Ishikawa (cell line): Measurements from ENCODE around the gene DRC3.

Experiments used
- CEBPB ChIP-seq: IDR thresholded peaks from 2 replicates; pipeline ENCODE4 v1.6.1; 2012
- CREB1 ChIP-seq: IDR thresholded peaks from 2 replicates; pipeline ENCODE4 v1.6.1; 2012; ENCODE audit warnings: low read depth
- EGR1 ChIP-seq: IDR thresholded peaks from 2 replicates; pipeline ENCODE4 v1.6.1; 2012
- EP300 ChIP-seq: IDR thresholded peaks from 2 replicates; pipeline ENCODE4 v1.6.1; 2012; ENCODE audit warnings: borderline replicate concordance
- FOXM1 ChIP-seq: IDR thresholded peaks from 2 replicates; pipeline ENCODE4 v1.6.1; 2012; ENCODE audit warnings: low read depth, borderline replicate concordance
- NFIC ChIP-seq: IDR thresholded peaks from 2 replicates; pipeline ENCODE4 v1.6.1; 2012
- RAD21 ChIP-seq: IDR thresholded peaks from 2 replicates; pipeline ENCODE4 v1.6.1; 2012; ENCODE audit warnings: low read depth
- TAF1 ChIP-seq: IDR thresholded peaks from 2 replicates; pipeline ENCODE4 v1.6.1; 2012; ENCODE audit warnings: low read depth, mild to moderate bottlenecking
- TCF12 ChIP-seq: IDR thresholded peaks from 2 replicates; pipeline ENCODE4 v1.6.1; 2012; ENCODE audit warnings: low read depth
- TEAD4 ChIP-seq: IDR thresholded peaks from 2 replicates; pipeline ENCODE4 v1.6.1; 2012
- USF1 ChIP-seq: IDR thresholded peaks from 2 replicates; pipeline ENCODE4 v1.6.1; 2012
- YY1 ChIP-seq: IDR thresholded peaks from 2 replicates; pipeline ENCODE4 v1.6.1; 2012; ENCODE audit warnings: low read depth
- ZBTB7A ChIP-seq: IDR thresholded peaks from 2 replicates; pipeline ENCODE4 v1.6.1; 2012; ENCODE audit warnings: low read depth
- TF ChIP-seq, protein P1 (sequence below): IDR thresholded peaks from 2 replicates; pipeline ENCODE4 v1.6.1; 2012
- TF ChIP-seq, protein P2 (sequence below): IDR thresholded peaks from 2 replicates; pipeline ENCODE4 v1.6.1; 2012; ENCODE audit warnings: low read depth, mild to moderate bottlenecking

Gene DRC3

GRCh38 chr17:17959520-17960361 is 12.9 kb upstream of the DRC3 start:
- TF ChIP-seq RAD21 (no peak), TEAD4 (0 out of 2 replicates have a peak, but pooled peaks have one; percentile 8)

- TF ChIP-seq ZBTB7A (no peak), CEBPB (no peak), TEAD4 (no peak), NFIC (no peak), USF1 (no peak), RAD21 (no peak), EP300 (no peak), EGR1 (no peak), YY1 (no peak), CREB1 (no peak), FOXM1 (no peak), TAF1 (no peak), TCF12 (no peak)
- TF ChIP-seq, protein P1, sequence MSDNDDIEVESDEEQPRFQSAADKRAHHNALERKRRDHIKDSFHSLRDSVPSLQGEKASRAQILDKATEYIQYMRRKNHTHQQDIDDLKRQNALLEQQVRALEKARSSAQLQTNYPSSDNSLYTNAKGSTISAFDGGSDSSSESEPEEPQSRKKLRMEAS: no peak
- TF ChIP-seq, protein P2, sequence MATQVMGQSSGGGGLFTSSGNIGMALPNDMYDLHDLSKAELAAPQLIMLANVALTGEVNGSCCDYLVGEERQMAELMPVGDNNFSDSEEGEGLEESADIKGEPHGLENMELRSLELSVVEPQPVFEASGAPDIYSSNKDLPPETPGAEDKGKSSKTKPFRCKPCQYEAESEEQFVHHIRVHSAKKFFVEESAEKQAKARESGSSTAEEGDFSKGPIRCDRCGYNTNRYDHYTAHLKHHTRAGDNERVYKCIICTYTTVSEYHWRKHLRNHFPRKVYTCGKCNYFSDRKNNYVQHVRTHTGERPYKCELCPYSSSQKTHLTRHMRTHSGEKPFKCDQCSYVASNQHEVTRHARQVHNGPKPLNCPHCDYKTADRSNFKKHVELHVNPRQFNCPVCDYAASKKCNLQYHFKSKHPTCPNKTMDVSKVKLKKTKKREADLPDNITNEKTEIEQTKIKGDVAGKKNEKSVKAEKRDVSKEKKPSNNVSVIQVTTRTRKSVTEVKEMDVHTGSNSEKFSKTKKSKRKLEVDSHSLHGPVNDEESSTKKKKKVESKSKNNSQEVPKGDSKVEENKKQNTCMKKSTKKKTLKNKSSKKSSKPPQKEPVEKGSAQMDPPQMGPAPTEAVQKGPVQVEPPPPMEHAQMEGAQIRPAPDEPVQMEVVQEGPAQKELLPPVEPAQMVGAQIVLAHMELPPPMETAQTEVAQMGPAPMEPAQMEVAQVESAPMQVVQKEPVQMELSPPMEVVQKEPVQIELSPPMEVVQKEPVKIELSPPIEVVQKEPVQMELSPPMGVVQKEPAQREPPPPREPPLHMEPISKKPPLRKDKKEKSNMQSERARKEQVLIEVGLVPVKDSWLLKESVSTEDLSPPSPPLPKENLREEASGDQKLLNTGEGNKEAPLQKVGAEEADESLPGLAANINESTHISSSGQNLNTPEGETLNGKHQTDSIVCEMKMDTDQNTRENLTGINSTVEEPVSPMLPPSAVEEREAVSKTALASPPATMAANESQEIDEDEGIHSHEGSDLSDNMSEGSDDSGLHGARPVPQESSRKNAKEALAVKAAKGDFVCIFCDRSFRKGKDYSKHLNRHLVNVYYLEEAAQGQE: no peak
Observed at GRCh38 chr17:17960500-17961030, 12.1 kb upstream of the DRC3 start.

GRCh38 chr17:17963066-17963465 is 9.6 kb upstream of the DRC3 start:
- TF ChIP-seq ZBTB7A (no peak), YY1 (no peak), FOXM1 (no peak), TCF12 (no peak), TEAD4 (no peak), CEBPB (no peak), CREB1 (no peak), EGR1 (no peak), TAF1 (no peak)
- TF ChIP-seq, protein P2: no peak
- TF ChIP-seq, protein P1: no peak

- TF ChIP-seq EGR1: no peak
Observed at GRCh38 chr17:17963694-17964436, 8.8 kb upstream of the DRC3 start.

GRCh38 chr17:17964710-17965109 is 8.0 kb upstream of the DRC3 start:
- TF ChIP-seq USF1: peak; percentile 42; the same call in 1 of the 2 replicates
- TF ChIP-seq EGR1: no peak
- no peak for TF ChIP-seq YY1
- TF ChIP-seq CEBPB: no peak
- TF ChIP-seq FOXM1: no peak
- TF ChIP-seq TAF1: no peak
- TF ChIP-seq, protein P2: no peak
- no peak for TF ChIP-seq EP300
